SU-DHL-6 (cell line): ENCODE measurements around the gene PNP.

Source experiments
- EZH2phosphoT487 ChIP-seq: fragments of 200-600 bp; sonication (generic), shearing (Covaris generic); conservative IDR thresholded peaks from 2 replicates; pipeline ENCODE4 v1.6.1; 2018; ENCODE audit warnings: mild to moderate bottlenecking, antibody characterized with exemption, low read length, moderate library complexity, mixed read lengths
- TF ChIP-seq, protein P1 (sequence below): fragments of 200-600 bp; sonication (generic); IDR thresholded peaks from one replicate; pipeline ENCODE4 v1.5.1; 2017; ENCODE audit warnings: antibody characterized with exemption, mild to moderate bottlenecking, low read length, moderate library complexity; ENCODE audit not compliant: insufficient read depth, poor library complexity, severe bottlenecking

GRCh38 chr14:20421267-20421666 is 47.9 kb upstream of the PNP start:
- TF ChIP-seq, protein P1, sequence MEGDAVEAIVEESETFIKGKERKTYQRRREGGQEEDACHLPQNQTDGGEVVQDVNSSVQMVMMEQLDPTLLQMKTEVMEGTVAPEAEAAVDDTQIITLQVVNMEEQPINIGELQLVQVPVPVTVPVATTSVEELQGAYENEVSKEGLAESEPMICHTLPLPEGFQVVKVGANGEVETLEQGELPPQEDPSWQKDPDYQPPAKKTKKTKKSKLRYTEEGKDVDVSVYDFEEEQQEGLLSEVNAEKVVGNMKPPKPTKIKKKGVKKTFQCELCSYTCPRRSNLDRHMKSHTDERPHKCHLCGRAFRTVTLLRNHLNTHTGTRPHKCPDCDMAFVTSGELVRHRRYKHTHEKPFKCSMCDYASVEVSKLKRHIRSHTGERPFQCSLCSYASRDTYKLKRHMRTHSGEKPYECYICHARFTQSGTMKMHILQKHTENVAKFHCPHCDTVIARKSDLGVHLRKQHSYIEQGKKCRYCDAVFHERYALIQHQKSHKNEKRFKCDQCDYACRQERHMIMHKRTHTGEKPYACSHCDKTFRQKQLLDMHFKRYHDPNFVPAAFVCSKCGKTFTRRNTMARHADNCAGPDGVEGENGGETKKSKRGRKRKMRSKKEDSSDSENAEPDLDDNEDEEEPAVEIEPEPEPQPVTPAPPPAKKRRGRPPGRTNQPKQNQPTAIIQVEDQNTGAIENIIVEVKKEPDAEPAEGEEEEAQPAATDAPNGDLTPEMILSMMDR = no peak
- no peak for TF ChIP-seq EZH2phosphoT487
